C4-2B (cell line): Measurements from ENCODE around the gene MAPK14.

ENCODE experiments used
- ZFX ChIP-seq: fragments of 450-650 bp; IDR thresholded peaks from 2 replicates; pipeline ENCODE4 v1.6.1; 2017
- TF ChIP-seq, protein P1 (sequence below): fragments of 450-650 bp; conservative IDR thresholded peaks from 2 replicates; pipeline ENCODE4 v1.5.1; 2017; ENCODE audit warnings: mild to moderate bottlenecking

DNA sequence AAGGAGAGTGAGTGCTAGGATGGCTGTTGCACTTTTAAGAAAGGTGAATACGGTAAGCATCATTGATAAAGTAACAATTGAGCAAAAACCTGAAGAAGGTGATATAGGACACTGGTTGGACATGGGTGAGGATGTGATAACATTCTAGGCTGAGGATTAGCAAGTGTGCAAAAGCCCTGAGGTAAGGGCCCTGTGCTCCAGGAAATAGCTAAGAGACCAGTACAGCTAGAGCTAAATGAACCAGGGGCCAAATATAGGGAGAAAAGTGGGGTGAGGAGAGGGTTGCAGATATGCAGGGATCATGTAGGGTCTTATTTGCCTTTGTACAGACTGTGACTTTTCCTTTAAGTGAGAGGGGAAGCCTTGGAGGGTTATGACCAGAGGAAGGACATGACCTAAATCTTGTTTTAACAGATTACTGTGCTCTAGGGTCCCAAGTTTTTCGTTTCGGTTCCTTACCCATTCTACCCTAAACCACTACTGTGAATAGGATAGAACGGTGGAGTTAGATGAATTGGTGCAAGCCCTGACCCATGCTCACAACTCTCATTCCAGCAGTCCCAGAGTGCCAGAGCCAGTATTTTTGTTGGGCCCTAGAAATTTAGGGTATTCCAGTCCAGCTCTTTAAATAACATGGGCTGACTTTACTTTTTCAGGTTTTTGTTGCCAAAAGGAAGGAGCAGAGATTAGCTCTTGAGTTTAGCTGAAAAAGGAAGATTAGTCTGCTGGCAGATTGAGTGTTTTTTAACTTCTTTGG, 10.7 kb downstream of the MAPK14 start:
- TF ChIP-seq, protein P1, sequence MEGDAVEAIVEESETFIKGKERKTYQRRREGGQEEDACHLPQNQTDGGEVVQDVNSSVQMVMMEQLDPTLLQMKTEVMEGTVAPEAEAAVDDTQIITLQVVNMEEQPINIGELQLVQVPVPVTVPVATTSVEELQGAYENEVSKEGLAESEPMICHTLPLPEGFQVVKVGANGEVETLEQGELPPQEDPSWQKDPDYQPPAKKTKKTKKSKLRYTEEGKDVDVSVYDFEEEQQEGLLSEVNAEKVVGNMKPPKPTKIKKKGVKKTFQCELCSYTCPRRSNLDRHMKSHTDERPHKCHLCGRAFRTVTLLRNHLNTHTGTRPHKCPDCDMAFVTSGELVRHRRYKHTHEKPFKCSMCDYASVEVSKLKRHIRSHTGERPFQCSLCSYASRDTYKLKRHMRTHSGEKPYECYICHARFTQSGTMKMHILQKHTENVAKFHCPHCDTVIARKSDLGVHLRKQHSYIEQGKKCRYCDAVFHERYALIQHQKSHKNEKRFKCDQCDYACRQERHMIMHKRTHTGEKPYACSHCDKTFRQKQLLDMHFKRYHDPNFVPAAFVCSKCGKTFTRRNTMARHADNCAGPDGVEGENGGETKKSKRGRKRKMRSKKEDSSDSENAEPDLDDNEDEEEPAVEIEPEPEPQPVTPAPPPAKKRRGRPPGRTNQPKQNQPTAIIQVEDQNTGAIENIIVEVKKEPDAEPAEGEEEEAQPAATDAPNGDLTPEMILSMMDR: no peak
- no peak for TF ChIP-seq ZFX
